Adrenal gland (tissue), 12 donors: ENCODE data around the gene PCBD2. TPM values are rescaled to one million over a fixed set of nuclear protein-coding genes. Genes with fewer than 3 reads are reported as not detected.

Experiments used
- DNase-seq, 7 donors: peaks; one replicate each; pipeline ENCODE4 v3.0.0-alpha.2; 2019 to 2020
- H3K27ac ChIP-seq, 5 donors: fragments of 200-600 bp; sonication (generic) in 4 of 5; 1 replicate in 3 of 5; 2 replicates in 2 of 5; pipeline versions ENCODE4 v1.5.1 to v1.8.0; 2016 to 2020; ENCODE audit warnings: mild to moderate bottlenecking in 1 of 5
- H3K27me3 ChIP-seq: fragments of 200-600 bp; 2 replicates; pipeline ENCODE4 v1.8.0; 2021
- H3K36me3 ChIP-seq, 2 donors: fragments of 200-600 bp; replicated peaks in 1 of 2; 1 replicate in 1 of 2; 2 replicates in 1 of 2; pipeline versions ENCODE4 v1.5.1 to v1.8.0; 2018 to 2022
- H3K4me1 ChIP-seq, 2 donors: fragments of 200-600 bp; replicated peaks in 1 of 2; 1 replicate in 1 of 2; 2 replicates in 1 of 2; pipeline versions ENCODE4 v1.5.1 to v1.8.0; 2018 to 2021
- H3K4me3 ChIP-seq, 4 donors: fragments of 200-600 bp; sonication (generic) in 3 of 4; one replicate each; pipeline ENCODE4 v1.5.1; 2016 to 2018
- H3K9me3 ChIP-seq, 3 donors: fragments of 200-600 bp; sonication (generic) in 1 of 3; replicated peaks in 1 of 3; 1 replicate in 2 of 3; 2 replicates in 1 of 3; pipeline versions ENCODE4 v1.5.1 to v1.8.0; 2016 to 2021
- CTCF ChIP-seq, 6 experiments: fragments of 450-650 bp in 4 of 6; fragments of 200-600 bp in 2 of 6; sonication (generic) in 1 of 6; IDR thresholded peaks; 1 replicate in 5 of 6; 2 replicates in 1 of 6; pipeline versions ENCODE4 v1.5.1 to v1.8.0; 2016 to 2021; ENCODE audit warnings: antibody characterized with exemption in 6 of 6, mild to moderate bottlenecking in 2 of 6, moderate library complexity in 1 of 6
- POLR2A ChIP-seq, 2 donors: fragments of 450-650 bp; IDR thresholded peaks; one replicate each; pipeline ENCODE4 v1.6.1; 2017; ENCODE audit warnings: antibody characterized with exemption in 2 of 2, mild to moderate bottlenecking in 2 of 2, moderate library complexity in 1 of 2
- WGBS, 4 donors: extraction: QIAGEN DNeasy Blood & Tissue Kit in 2 of 4; methylation state at CpG; one replicate each; pipeline versions ENCODE4 v1.1.5 to v1.1.7; 2013 to 2017; 5-methylcytosine and 5-hydroxymethylcytosine counted together
- intact Hi-C, 2 donors: fragments of 100-400 bp; cut with DNase I; formaldehyde crosslinking; loops; one replicate each; pipeline versions ENCODE4 v1.14.1 to v1.15.0; 2022 to 2023
- polyA plus RNA-seq, 3 donors: library from polyadenylated mRNA; stranded (reverse); fragments of 200-250 nt in 2 of 3; fragments of 350-450 nt in 1 of 3; fragmentation: Illumina TruSeq in 1 of 3; extraction: RNeasy Lipid Tissue Mini Kit (QIAGEN cat#74804) in 1 of 3; gene quantifications; one replicate each; pipeline ENCODE4 v1.2.3, GENCODE V29; 2013 to 2014
- total RNA-seq, 9 donors: library from RNA; depleted of rRNA in 4 of 9; stranded (reverse); fragments of >200 nt in 4 of 9; fragments of 120-200 nt in 1 of 9; fragmentation: NEBNext Ultra II Directional in 1 of 9; extraction: Animal tissue kit (Norgen Biotek cat#: 25700) in 1 of 9; gene quantifications; one replicate each; pipeline versions ENCODE4 v1.1.0 to v1.2.4, GENCODE V29; 2013 to 2023
- donor health status: healthy with polysubstance abuse.
- donor health status: Bipolar disorder and iron deficiency.
- donor health status: DM: yes; HTN: yes; CAD: no.
- donor health status: DM: no; HTN: no; CAD: no.
- donor health status: DM: no; HTN: no; CAD: no.
- donor health status: DM: yes; HTN: yes; CAD: no.

The PCBD2 gene
- total and polyA plus RNA-seq, 12 donors, result 3.9 to 19.5 (median 12.7) TPM

DNA sequence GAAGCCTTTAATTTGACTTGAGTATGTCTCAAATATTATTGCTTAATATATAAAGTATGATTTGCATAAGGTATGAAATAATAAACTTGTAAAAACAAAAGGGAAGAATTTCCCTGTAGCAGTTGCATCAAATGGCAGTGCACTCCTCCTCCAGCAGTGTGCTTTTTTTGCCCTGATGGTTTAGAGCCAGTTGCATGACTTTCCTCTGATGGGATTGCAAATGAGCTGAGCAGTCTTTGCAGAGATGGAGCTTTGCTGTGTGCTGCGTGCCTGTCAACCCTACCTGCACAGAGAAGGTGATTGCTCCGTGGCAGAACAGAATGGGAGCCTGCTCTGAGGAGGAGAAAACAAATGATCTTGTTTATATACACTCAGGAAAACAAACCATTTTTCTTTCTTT, 40.1 kb downstream of the PCBD2 start:
- Histone ChIP-seq H3K27me3 (no peaks in the 10 kb centered on the region), H3K36me3 (no peaks in the 10 kb centered on the region), H3K4me3 (no peak overlapping the region), H3K4me1 (no peaks in the 10 kb centered on the region), H3K9me3 (no peaks in the 10 kb centered on the region), H3K27ac (no peak overlapping the region)
- TF ChIP-seq CTCF (IDR thresholded peaks at IDR 0.05) (no peak), POLR2A (IDR thresholded peaks at IDR 0.05) (no peak)
- intact Hi-C loops, result no loop called here
- 80 to 92% (median 90%) methylated on average over 2 of the region's 2 CpGs for WGBS, 4 donors
- no peak for DNase-seq

GRCh38 chr5:134948911-134949310, 44.0 kb downstream of the PCBD2 start:
- Histone ChIP-seq H3K36me3 (no peaks in the 10 kb centered on the region), H3K4me1 (no peaks in the 10 kb centered on the region), H3K9me3 (no peaks in the 10 kb centered on the region), H3K4me3 (no peak overlapping the region), H3K27me3 (no peaks in the 10 kb centered on the region), H3K27ac (no peak overlapping the region)
- intact Hi-C loops, result no loop called here
- WGBS, 4 donors, result 68 to 72% (median 69%) methylated on average over 5 of the region's 5 CpGs
- DNase-seq, result peak in 3 of 7 donors; percentile 11 to 26 (median 22)
- TF ChIP-seq CTCF (IDR thresholded peaks at IDR 0.05) (no peak), POLR2A (IDR thresholded peaks at IDR 0.05) (no peak)

DNA sequence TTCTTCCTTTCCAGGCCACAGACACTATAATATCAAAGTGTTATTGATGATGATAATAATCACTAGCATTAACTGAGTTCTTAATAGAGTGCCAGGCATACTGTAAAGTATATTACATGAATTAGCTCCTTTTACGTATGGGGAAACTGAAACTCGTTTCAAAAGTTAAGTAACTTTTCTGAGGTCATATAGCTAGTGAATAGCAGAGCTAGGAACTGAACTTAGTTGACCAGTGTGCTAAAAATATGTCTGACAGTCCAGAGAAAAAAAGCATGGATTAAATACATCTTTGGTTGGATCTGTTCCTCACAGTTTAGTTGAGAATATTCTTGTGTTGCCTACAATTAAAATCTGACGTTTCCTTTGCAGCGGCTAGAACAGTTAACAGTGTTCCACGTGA, 44.4 kb downstream of the PCBD2 start:
- no peak overlapping the region for H3K27ac ChIP-seq
- intact Hi-C loops, result no loop called here
- H3K4me1 ChIP-seq, result no peaks in the 10 kb centered on the region
- no peak for DNase-seq
- H3K27me3 ChIP-seq, result no peaks in the 10 kb centered on the region
- H3K4me3 ChIP-seq, result no peak overlapping the region
- TF ChIP-seq CTCF (IDR thresholded peaks at IDR 0.05) (no peak), POLR2A (IDR thresholded peaks at IDR 0.05) (no peak)
- WGBS, 4 donors, result 81 to 86% (median 86%) methylated on average over 5 of the region's 5 CpGs
- no peaks in the 10 kb centered on the region for H3K9me3 ChIP-seq
- no peaks in the 10 kb centered on the region for H3K36me3 ChIP-seq

DNA sequence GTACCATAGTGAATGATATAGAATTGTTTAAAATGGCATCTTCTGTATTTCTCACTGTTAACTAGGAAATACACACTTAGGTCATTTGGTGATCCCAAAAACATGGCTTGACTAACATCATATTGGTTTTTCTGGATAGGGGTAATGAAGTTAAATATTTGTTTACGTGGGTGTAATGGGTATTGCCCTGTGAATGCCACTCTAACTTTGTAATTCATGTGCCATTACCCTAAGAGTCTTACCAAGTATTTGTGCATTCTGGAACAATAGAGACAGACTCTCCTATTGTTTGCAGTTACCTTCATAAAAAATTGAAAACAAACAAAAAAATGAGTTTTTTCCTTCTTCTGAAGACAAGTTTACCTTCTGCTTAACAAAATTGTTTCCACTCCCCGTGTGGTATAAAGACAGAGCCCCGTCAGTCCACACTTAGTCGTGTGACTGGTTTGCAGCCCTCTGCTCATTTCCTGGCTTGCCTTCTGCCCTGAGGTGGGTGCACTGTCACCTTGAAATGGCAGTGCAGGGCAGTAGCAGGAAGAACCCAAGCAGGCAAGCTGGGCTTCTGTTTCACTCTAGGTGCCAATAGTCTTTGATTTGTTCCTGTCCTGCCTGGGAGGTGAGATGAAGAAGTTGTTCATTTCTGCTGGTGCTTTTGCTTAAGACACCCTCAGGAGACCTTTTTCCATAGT, 53.1 kb downstream of the PCBD2 start:
- Histone ChIP-seq H3K36me3 (no peaks in the 10 kb centered on the region), H3K27ac (no peak overlapping the region), H3K27me3 (no peaks in the 10 kb centered on the region), H3K4me3 (no peak overlapping the region), H3K4me1 (no peaks in the 10 kb centered on the region), H3K9me3 (peaks cover 0 to 5% (median 0%) of the 10 kb centered on the region in 3 donors)
- no peak for TF ChIP-seq POLR2A (IDR thresholded peaks at IDR 0.05)
- TF ChIP-seq CTCF (IDR thresholded peaks at IDR 0.05), result no peak
- no peak for DNase-seq
- 86 to 91% (median 91%) methylated on average over 4 of the region's 4 CpGs for WGBS, 4 donors
- intact Hi-C loops, result no loop called here
